K562 (cell line): ENCODE results near the gene ZRANB1. TPM values are rescaled to one million over a fixed set of nuclear protein-coding genes. Genes with fewer than 3 reads are reported as not detected.

ENCODE experiments used
- ATAC-seq: fragments of 200-7000 bp; cut with Tn5 transposase; 3 replicates; pipeline ENCODE4 v1.9.1; 2020; ENCODE audit warnings: moderate library complexity
- BruUV-seq: library from RNA; stranded (reverse); fragments of 400-500 nt; replicated peaks from 2 replicates; lab custom pipeline; 2021; lab: Mats Ljungman, UMichigan
- CTCF ChIA-PET: fragments of 300-600 bp; formaldehyde crosslinking; extraction: SDS; loops from one replicate; lab custom pipeline; 2021; ENCODE audit warnings: low intra/inter-chr PET ratio; lab: Yijun Ruan, JAX
- POLR2A ChIA-PET: fragments of 300-600, 350-650 bp; sonication (Branson Sonifier 250); formaldehyde crosslinking; extraction: SDS; loops from one replicate; lab custom pipeline; 2021; ENCODE audit warnings: antibody characterized with exemption, inconsistent platforms; lab: Yijun Ruan, JAX
- DNase-seq, 4 experiments: peaks; one replicate each; pipeline versions ENCODE4 v3.0.0 to v3.0.0-alpha.2; 2011 to 2018; ENCODE audit warnings: low spot score in 3 of 4, mixed read lengths in 3 of 4; ENCODE audit errors: extremely low read depth in 1 of 4
- FAIRE-seq: peaks from 2 replicates; lab custom pipeline; 2011; peaks lifted over from hg19 to GRCh38; lab: Jason Lieb, UNC
- H2AFZ ChIP-seq: 2 replicates; pipeline ENCODE4 v1.6.0; 2011; ENCODE audit warnings: low read depth, low read length, control low read depth, inconsistent platforms
- H3K27ac ChIP-seq: fragments of 200-600 bp; 3 replicates; pipeline ENCODE4 v1.8.0; 2011; ENCODE audit warnings: low read depth, mild to moderate bottlenecking, control low read depth, inconsistent platforms, low read length, moderate library complexity, mixed read lengths; ENCODE audit errors: extremely low read depth
- H3K27me3 ChIP-seq, 2 experiments: fragments of 300-600 bp in 1 of 2; 2 replicates in 1 of 2; 3 replicates in 1 of 2; pipeline versions ENCODE4 v1.6.0 to v1.8.0; 2011; ENCODE audit warnings: inconsistent platforms in 2 of 2, low read length in 2 of 2, mild to moderate bottlenecking in 1 of 2, mixed read lengths in 1 of 2, moderate library complexity in 1 of 2; ENCODE audit not compliant: control insufficient read depth in 2 of 2, insufficient read depth in 2 of 2
- H3K36me3 ChIP-seq: fragments of 300-600 bp; 3 replicates; pipeline ENCODE4 v1.8.0; 2011; ENCODE audit warnings: mild to moderate bottlenecking, low read length, inconsistent platforms; ENCODE audit not compliant: control insufficient read depth, insufficient read depth
- H3K4me1 ChIP-seq, 2 experiments: fragments of 200-600 bp in 1 of 2; replicated peaks in 1 of 2; 2 replicates in 1 of 2; 3 replicates in 1 of 2; pipeline versions ENCODE4 v1.5.1 to v1.8.0; 2011; ENCODE audit warnings: inconsistent platforms in 2 of 2, low read length in 2 of 2, mild to moderate bottlenecking in 1 of 2, mixed read lengths in 1 of 2, moderate library complexity in 1 of 2; ENCODE audit not compliant: control insufficient read depth in 2 of 2, insufficient read depth in 2 of 2
- H3K4me2 ChIP-seq: 2 replicates; pipeline ENCODE4 v1.6.1; 2011; ENCODE audit warnings: low read length, control low read depth, inconsistent platforms, mixed read lengths; ENCODE audit not compliant: insufficient read depth
- H3K4me3 ChIP-seq: fragments of 200-600 bp; sonication (generic), shearing (Covaris generic); 2 replicates; pipeline ENCODE4 v1.5.1; 2016; ENCODE audit warnings: control low read depth, inconsistent platforms
- H3K79me2 ChIP-seq: fragments of 200-600 bp; 3 replicates; pipeline ENCODE4 v1.8.0; 2011; ENCODE audit warnings: low read length, inconsistent platforms; ENCODE audit not compliant: control insufficient read depth, insufficient read depth
- H3K9ac ChIP-seq, 2 experiments: 2 replicates each; pipeline versions ENCODE4 v1.6.0 to v1.6.1; 2011; ENCODE audit warnings: low read depth in 2 of 2, low read length in 2 of 2, control low read depth in 1 of 2, inconsistent platforms in 1 of 2, mild to moderate bottlenecking in 1 of 2, mixed read lengths in 1 of 2; ENCODE audit not compliant: insufficient read depth in 1 of 2
- H3K9me1 ChIP-seq: one replicate; pipeline ENCODE4 v1.6.0; 2011; ENCODE audit warnings: inconsistent platforms, mild to moderate bottlenecking, low read length, moderate library complexity; ENCODE audit not compliant: control insufficient read depth, insufficient read depth
- H3K9me3 ChIP-seq: replicated peaks from 2 replicates; pipeline ENCODE4 v1.5.1; 2011; ENCODE audit warnings: low read depth, low read length, inconsistent platforms; ENCODE audit not compliant: control insufficient read depth, insufficient read depth
- H4K20me1 ChIP-seq: replicated peaks from 2 replicates; pipeline ENCODE4 v1.6.1; 2011; ENCODE audit warnings: low read length, inconsistent platforms, mixed read lengths; ENCODE audit not compliant: control insufficient read depth, insufficient read depth
- BACH1 ChIP-seq: fragments of 200-800 bp; sonication (Bioruptor generic); IDR thresholded peaks from 2 replicates; pipeline ENCODE4 v1.6.1; 2016; ENCODE audit warnings: missing genetic modification characterization, missing compliant biosample characterization
- CBX3 ChIP-seq, 2 experiments: IDR thresholded peaks; 1 replicate in 1 of 2; 2 replicates in 1 of 2; pipeline ENCODE4 v1.6.1; 2012; ENCODE audit warnings: inconsistent platforms in 2 of 2, low read length in 2 of 2, borderline replicate concordance in 1 of 2, control low read depth in 1 of 2
- EZH2 ChIP-seq: IDR thresholded peaks from 2 replicates; pipeline ENCODE4 v1.6.1; 2012; ENCODE audit warnings: low read depth, mild to moderate bottlenecking, inconsistent platforms, low read length, borderline replicate concordance
- HDAC2 ChIP-seq: fragments of 450-650 bp; IDR thresholded peaks from 2 replicates; pipeline ENCODE4 v1.6.1; 2016; ENCODE audit warnings: mild to moderate bottlenecking
- HMG20B ChIP-seq: fragments of 250-450 bp; sonication (Bioruptor Pico); IDR thresholded peaks from 2 replicates; pipeline ENCODE4 v1.5.0; 2021; ENCODE audit warnings: mild to moderate bottlenecking
- NFIC ChIP-seq: fragments of 450-650 bp; IDR thresholded peaks from 2 replicates; pipeline ENCODE4 v1.6.1; 2017; ENCODE audit warnings: mild to moderate bottlenecking, inconsistent platforms
- NUFIP1 ChIP-seq: fragments of 450-650 bp; IDR thresholded peaks from 2 replicates; pipeline ENCODE4 v1.6.1; 2018; ENCODE audit not compliant: partially characterized antibody
- PHTF2 ChIP-seq: fragments of 250-450 bp; sonication (Bioruptor Pico); IDR thresholded peaks from 2 replicates; pipeline ENCODE4 v1.5.0; 2021; ENCODE audit warnings: mild to moderate bottlenecking
- POLR3A ChIP-seq: IDR thresholded peaks from 2 replicates; pipeline ENCODE4 v1.6.1; 2011; ENCODE audit warnings: borderline replicate concordance, mild to moderate bottlenecking, moderate library complexity; ENCODE audit not compliant: insufficient read length, insufficient read depth; ENCODE audit errors: extremely low read depth
- SAP30 ChIP-seq: fragments of 200-600 bp; sonication (generic); IDR thresholded peaks from 2 replicates; pipeline ENCODE4 v1.6.1; 2012; ENCODE audit warnings: borderline replicate concordance, low read depth, mild to moderate bottlenecking, moderate library complexity, low read length, control low read depth, inconsistent platforms; ENCODE audit not compliant: insufficient read depth, poor library complexity, severe bottlenecking
- ZC3H8 ChIP-seq: fragments of 450-650 bp; IDR thresholded peaks from 2 replicates; pipeline ENCODE4 v1.6.1; 2017
- ZNF146 ChIP-seq: IDR thresholded peaks from one replicate; pipeline ENCODE4 v1.6.1; 2018; ENCODE audit warnings: missing compliant biosample characterization; ENCODE audit not compliant: unreplicated experiment
- ZNF253 ChIP-seq: fragments of 250-450 bp; sonication (Bioruptor Pico); conservative IDR thresholded peaks from 2 replicates; pipeline ENCODE4 v1.6.1; 2021; ENCODE audit warnings: mild to moderate bottlenecking
- ZNF592 ChIP-seq: fragments of 450-650 bp; IDR thresholded peaks from 2 replicates; pipeline ENCODE4 v1.6.1; 2017; ENCODE audit warnings: antibody characterized with exemption, mild to moderate bottlenecking
- WGBS: fragments of 100-300 bp; shearing (Covaris generic); methylation state at CpG from one replicate; pipeline ENCODE4 v1.1.6; 2016; ENCODE audit warnings: low coverage, mixed read lengths; ENCODE audit not compliant: insufficient coverage; ENCODE audit errors: missing lambda C conversion rate; 5-methylcytosine and 5-hydroxymethylcytosine counted together
- in situ Hi-C: fragments of 300-500 bp; cut with MboI; formaldehyde crosslinking; loops from 4 replicates; pipeline ENCODE4 v1.15.0; 2018; ENCODE audit warnings: inconsistent platforms, mixed read lengths
- intact Hi-C: fragments of 100-400 bp; cut with micrococcal nuclease; formaldehyde crosslinking; loops from 2 replicates; pipeline ENCODE4 v1.14.2; 2022
- polyA plus RNA-seq, 8 experiments: library from polyadenylated mRNA; depleted of rRNA in 4 of 8; stranded (reverse) in 5 of 8; unstranded in 3 of 8; fragments of >200 nt; fragmentation: Nextera tagmentation in 2 of 8; fragmentation: Illumina TruSeq in 1 of 8; extraction: Ambion mirVana in 2 of 8; extraction: Trizol in 1 of 8; gene quantifications; 2 replicates each; pipeline versions ENCODE4 v1.2.1 to v1.2.3, GENCODE V29; 2011 to 2014; ENCODE audit warnings: inconsistent platforms in 1 of 8, missing spikeins in 1 of 8
- total RNA-seq, 7 experiments: library from RNA; depleted of rRNA in 6 of 7; stranded (reverse); fragments of >200 nt in 6 of 7; fragmentation: Illumina TruSeq in 2 of 7; extraction: Trizol in 2 of 7; gene quantifications; 2 replicates each; pipeline versions ENCODE4 v1.2.1 to v1.2.3, GENCODE V29; 2011 to 2021; ENCODE audit warnings: low replicate concordance in 1 of 7
- TF ChIP-seq, protein P1 (sequence below): fragments of 250-450 bp; sonication (Bioruptor Pico); IDR thresholded peaks from 2 replicates; pipeline ENCODE4 v1.4.0; 2020

Gene ZRANB1
- total and polyA plus RNA-seq, 9 of the 15 experiments (the other 6 are each of a cell fraction or from before 2014, with no cell fraction given), result 0.07 to 1.1 (median 0.64) TPM

DNA sequence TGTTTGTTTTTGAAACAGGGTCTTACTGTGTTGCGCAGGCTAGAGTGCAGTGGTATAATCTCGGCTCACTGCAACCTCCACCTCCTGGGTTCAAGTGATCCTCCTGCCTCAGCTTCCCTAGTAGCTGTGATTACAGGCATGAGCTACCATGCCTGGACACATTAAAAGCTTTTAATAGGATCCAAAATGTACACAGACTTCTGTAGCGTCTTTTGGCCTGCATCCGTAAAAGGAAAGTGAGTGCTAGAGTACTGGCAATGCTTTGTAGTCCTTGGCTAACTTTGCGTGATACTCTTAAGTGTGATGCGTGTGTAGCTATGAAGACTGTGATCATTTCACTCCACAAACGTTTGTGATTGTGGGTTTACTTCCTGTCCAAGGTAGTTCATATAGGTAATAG, 13.3 kb downstream of the ZRANB1 start:
- intact Hi-C loops, result no loop called here
- POLR2A ChIA-PET, result no interaction called here

DNA sequence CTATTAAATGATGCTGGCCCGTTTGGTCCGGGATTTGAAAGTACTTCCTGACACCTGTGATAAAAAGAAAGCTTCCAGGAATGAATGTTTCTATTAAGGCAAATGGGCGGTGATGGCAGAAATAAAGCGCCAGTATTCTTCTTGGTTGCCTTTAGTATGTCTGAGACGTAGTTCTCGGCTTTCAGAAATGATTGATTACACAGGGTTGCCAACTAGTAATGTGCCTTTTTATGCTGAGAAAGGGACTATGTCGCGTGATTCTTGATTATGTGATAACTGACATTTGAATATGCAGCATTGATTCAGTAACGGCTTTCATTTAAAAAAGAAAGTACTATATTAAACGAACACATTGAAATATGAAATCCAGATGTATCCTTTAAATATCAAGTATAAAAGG, 13.9 kb downstream of the ZRANB1 start:
- H3K9me1 ChIP-seq, result peaks cover 2% of the 10 kb centered on the region
- no CpG with 5 or more reads among the region's 10 CpGs for WGBS
- no peak overlapping the region for H2AFZ ChIP-seq
- no peak overlapping the region for H3K9ac ChIP-seq
- no peaks in the 10 kb centered on the region; the same call in 2 of the 3 replicates for H3K36me3 ChIP-seq
- no peak for FAIRE-seq
- peaks cover 12% of the 10 kb centered on the region for H3K79me2 ChIP-seq
- no peaks in the 10 kb centered on the region for H3K9me3 ChIP-seq
- no peak for ATAC-seq
- no peak overlapping the region for H3K27ac ChIP-seq
- no peak overlapping the region for H3K4me2 ChIP-seq
- no TSS peak for BruUV-seq
- H4K20me1 ChIP-seq, result no peaks in the 10 kb centered on the region
- H3K27me3 ChIP-seq, result no peaks in the 10 kb centered on the region
- H3K4me3 ChIP-seq, result no peak overlapping the region
- CTCF ChIA-PET, result no interaction called here
- no peak for DNase-seq
- no peaks in the 10 kb centered on the region for H3K4me1 ChIP-seq
- in situ Hi-C loops (no loop called here), intact Hi-C loops (no loop called here)
- POLR2A ChIA-PET, result no interaction called here
- TF ChIP-seq BACH1 (tag), result no peak
- no peak for TF ChIP-seq NFIC
- no peak for TF ChIP-seq SAP30
- TF ChIP-seq POLR3A, result no peak
- TF ChIP-seq PHTF2 (CRISPR knock-in tag), result no peak
- no peak for TF ChIP-seq ZNF592
- TF ChIP-seq ZC3H8, result no peak

More for the DNA sequence above, 13.3 kb downstream of the ZRANB1 start:
- Histone ChIP-seq H3K4me3 (no peak overlapping the region), H4K20me1 (no peaks in the 10 kb centered on the region), H3K9me3 (no peaks in the 10 kb centered on the region), H3K36me3 (peaks cover 5% of the 10 kb centered on the region; the same call in 1 of the 3 replicates), H3K4me2 (no peak overlapping the region), H2AFZ (no peak overlapping the region), H3K27ac (no peak overlapping the region), H3K9me1 (peaks cover 2% of the 10 kb centered on the region), H3K27me3 (no peaks in the 10 kb centered on the region), H3K79me2 (peaks cover 18% of the 10 kb centered on the region), H3K9ac (no peak overlapping the region)
- FAIRE-seq (no peak), ATAC-seq (no peak)
- no CpG with 5 or more reads among the region's 7 CpGs for WGBS
- CTCF ChIA-PET, result no interaction called here
- in situ Hi-C loops, result no loop called here
- TF ChIP-seq ZNF253 (CRISPR knock-in tag), result no peak
- TF ChIP-seq EZH2, result no peak
- TF ChIP-seq ZNF146, result no peak
- TF ChIP-seq, protein P1, sequence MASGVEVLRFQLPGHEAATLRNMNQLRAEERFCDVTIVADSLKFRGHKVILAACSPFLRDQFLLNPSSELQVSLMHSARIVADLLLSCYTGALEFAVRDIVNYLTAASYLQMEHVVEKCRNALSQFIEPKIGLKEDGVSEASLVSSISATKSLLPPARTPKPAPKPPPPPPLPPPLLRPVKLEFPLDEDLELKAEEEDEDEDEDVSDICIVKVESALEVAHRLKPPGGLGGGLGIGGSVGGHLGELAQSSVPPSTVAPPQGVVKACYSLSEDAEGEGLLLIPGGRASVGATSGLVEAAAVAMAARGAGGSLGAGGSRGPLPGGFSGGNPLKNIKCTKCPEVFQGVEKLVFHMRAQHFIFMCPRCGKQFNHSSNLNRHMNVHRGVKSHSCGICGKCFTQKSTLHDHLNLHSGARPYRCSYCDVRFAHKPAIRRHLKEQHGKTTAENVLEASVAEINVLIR (CRISPR knock-in tag), result no peak
- no peak for TF ChIP-seq HDAC2
- no peak for TF ChIP-seq CBX3 (IDR thresholded peaks at IDR 0.05; ENCODE audit: borderline replicate concordance in 1 of 2, low read length in 2 of 2)
- no peak for TF ChIP-seq HMG20B (CRISPR knock-in tag)
- TF ChIP-seq NUFIP1, result no peak
- TF ChIP-seq, all 486 proteins: peak for 0
- BruUV-seq, result no TSS peak
- DNase-seq, result no peak
- no peaks in the 10 kb centered on the region for H3K4me1 ChIP-seq
